ENCODE measurements around the gene POGLUT3. TPM values are rescaled to one million over a fixed set of nuclear protein-coding genes. Genes with fewer than 3 reads are reported as not detected.

POGLUT3 gene
- total RNA-seq, 1 experiment from 2014 or later, result 15.3 TPM

DNA sequence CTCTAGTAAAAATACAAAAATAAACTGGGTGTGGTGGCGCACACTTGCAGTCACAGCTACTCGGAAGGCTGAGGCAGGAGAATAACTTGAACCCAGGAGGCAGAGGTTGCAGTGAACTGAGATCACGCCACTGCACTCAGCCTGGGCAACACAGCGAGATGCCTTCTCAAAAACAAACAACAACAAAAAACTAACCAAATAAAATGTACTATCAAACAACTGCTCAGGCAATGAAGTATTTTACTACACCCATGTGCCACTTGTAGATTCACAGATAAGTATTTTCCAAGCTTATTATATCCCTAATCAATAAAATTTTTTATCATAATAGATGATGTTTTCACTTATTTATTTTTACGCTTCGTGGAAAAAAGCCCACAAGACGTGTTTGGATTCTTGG, 31.8 kb downstream of the POGLUT3 start:
- ChIA-PET POLR2A (interaction anchor here (0.6 to 1.0 kb wide), 2 partner anchors 199 to 349 kb away, joined by 3 read pairs; partner anchors contain the start of gene DDX10), CTCF (no interaction called here)
- ATAC-seq (no peak), DNase-seq (ENCODE audit: low spot score) (no peak)
- H3K4me3 Mint-ChIP-seq, result peak overlapping the region; percentile 95
- H3K4me1 Mint-ChIP-seq, result no peaks in the 10 kb centered on the region
- no peaks in the 10 kb centered on the region for H3K36me3 Mint-ChIP-seq
- no peaks in the 10 kb centered on the region for H3K9me3 Mint-ChIP-seq
- H3K27ac Mint-ChIP-seq, result peak overlapping the region; percentile 99
- TF ChIP-seq HMGA2 (CRISPR knock-in tag; IDR thresholded peaks at IDR 0.05) (no peak), OVOL2 (CRISPR knock-in tag; IDR thresholded peaks at IDR 0.05; ENCODE audit: borderline replicate concordance) (no peak), MYBL2 (CRISPR knock-in tag; IDR thresholded peaks at IDR 0.05) (no peak), GTF2I (CRISPR knock-in tag; conservative IDR thresholded peaks at IDR 0.05) (no peak), CREM (CRISPR knock-in tag; IDR thresholded peaks at IDR 0.05) (no peak), SMAD3 (CRISPR knock-in tag; IDR thresholded peaks at IDR 0.05; ENCODE audit: borderline replicate concordance) (no peak)
- TF ChIP-seq, protein P1, sequence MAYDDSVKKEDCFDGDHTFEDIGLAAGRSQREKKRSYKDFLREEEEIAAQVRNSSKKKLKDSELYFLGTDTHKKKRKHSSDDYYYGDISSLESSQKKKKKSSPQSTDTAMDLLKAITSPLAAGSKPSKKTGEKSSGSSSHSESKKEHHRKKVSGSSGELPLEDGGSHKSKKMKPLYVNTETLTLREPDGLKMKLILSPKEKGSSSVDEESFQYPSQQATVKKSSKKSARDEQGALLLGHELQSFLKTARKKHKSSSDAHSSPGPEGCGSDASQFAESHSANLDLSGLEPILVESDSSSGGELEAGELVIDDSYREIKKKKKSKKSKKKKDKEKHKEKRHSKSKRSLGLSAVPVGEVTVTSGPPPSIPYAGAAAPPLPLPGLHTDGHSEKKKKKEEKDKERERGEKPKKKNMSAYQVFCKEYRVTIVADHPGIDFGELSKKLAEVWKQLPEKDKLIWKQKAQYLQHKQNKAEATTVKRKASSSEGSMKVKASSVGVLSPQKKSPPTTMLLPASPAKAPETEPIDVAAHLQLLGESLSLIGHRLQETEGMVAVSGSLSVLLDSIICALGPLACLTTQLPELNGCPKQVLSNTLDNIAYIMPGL (CRISPR knock-in tag; IDR thresholded peaks at IDR 0.05), result no peak
- TF ChIP-seq, protein P2, sequence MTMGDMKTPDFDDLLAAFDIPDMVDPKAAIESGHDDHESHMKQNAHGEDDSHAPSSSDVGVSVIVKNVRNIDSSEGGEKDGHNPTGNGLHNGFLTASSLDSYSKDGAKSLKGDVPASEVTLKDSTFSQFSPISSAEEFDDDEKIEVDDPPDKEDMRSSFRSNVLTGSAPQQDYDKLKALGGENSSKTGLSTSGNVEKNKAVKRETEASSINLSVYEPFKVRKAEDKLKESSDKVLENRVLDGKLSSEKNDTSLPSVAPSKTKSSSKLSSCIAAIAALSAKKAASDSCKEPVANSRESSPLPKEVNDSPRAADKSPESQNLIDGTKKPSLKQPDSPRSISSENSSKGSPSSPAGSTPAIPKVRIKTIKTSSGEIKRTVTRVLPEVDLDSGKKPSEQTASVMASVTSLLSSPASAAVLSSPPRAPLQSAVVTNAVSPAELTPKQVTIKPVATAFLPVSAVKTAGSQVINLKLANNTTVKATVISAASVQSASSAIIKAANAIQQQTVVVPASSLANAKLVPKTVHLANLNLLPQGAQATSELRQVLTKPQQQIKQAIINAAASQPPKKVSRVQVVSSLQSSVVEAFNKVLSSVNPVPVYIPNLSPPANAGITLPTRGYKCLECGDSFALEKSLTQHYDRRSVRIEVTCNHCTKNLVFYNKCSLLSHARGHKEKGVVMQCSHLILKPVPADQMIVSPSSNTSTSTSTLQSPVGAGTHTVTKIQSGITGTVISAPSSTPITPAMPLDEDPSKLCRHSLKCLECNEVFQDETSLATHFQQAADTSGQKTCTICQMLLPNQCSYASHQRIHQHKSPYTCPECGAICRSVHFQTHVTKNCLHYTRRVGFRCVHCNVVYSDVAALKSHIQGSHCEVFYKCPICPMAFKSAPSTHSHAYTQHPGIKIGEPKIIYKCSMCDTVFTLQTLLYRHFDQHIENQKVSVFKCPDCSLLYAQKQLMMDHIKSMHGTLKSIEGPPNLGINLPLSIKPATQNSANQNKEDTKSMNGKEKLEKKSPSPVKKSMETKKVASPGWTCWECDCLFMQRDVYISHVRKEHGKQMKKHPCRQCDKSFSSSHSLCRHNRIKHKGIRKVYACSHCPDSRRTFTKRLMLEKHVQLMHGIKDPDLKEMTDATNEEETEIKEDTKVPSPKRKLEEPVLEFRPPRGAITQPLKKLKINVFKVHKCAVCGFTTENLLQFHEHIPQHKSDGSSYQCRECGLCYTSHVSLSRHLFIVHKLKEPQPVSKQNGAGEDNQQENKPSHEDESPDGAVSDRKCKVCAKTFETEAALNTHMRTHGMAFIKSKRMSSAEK (CRISPR knock-in tag; IDR thresholded peaks at IDR 0.05; ENCODE audit: borderline replicate concordance), result no peak
- TF ChIP-seq, protein P3, sequence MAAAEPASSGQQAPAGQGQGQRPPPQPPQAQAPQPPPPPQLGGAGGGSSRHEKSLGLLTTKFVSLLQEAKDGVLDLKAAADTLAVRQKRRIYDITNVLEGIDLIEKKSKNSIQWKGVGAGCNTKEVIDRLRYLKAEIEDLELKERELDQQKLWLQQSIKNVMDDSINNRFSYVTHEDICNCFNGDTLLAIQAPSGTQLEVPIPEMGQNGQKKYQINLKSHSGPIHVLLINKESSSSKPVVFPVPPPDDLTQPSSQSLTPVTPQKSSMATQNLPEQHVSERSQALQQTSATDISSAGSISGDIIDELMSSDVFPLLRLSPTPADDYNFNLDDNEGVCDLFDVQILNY (CRISPR knock-in tag; IDR thresholded peaks at IDR 0.05), result no peak
- no peaks in the 10 kb centered on the region for H3K27me3 Mint-ChIP-seq (ENCODE audit: low read depth)

DNA sequence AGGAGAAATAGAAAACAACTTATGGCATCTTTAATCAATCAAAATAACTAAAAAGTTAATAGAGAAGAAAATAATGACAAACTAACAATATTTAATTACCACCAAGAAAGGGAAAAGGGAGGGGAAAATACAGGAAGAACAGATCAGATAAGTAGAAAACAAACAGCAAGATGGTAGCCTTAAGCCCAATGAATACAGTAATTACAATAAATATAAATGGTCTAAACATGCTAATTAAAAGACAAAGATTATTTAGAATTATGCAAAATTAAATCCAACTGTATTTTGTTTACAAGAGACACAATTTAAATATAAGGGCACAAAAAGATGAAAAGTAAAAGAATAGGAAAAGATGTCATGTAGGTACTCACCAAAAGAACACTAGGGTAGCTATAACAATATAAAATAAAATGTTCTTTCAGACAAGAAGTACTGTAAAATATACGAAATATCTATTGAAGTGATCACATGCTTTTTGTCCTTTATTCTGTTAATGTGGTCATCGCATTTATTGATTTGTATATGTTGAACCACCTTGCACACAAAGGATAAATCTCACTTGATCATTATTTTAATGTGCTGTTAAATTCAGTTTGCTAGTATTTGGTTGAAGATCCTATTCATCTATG, 44.9 kb downstream of the POGLUT3 start:
- Mint-ChIP-seq H3K4me1 (no peaks in the 10 kb centered on the region), H3K4me3 (no peak overlapping the region), H3K36me3 (peaks cover 21% of the 10 kb centered on the region), H3K27ac (no peak overlapping the region), H3K27me3 (ENCODE audit: low read depth) (no peaks in the 10 kb centered on the region), H3K9me3 (peaks cover 46% of the 10 kb centered on the region)
- POLR2A ChIA-PET, result no interaction called here
- CTCF ChIA-PET, result no interaction called here
- ATAC-seq (no peak), DNase-seq (ENCODE audit: low spot score) (no peak)
- TF ChIP-seq, protein P4, sequence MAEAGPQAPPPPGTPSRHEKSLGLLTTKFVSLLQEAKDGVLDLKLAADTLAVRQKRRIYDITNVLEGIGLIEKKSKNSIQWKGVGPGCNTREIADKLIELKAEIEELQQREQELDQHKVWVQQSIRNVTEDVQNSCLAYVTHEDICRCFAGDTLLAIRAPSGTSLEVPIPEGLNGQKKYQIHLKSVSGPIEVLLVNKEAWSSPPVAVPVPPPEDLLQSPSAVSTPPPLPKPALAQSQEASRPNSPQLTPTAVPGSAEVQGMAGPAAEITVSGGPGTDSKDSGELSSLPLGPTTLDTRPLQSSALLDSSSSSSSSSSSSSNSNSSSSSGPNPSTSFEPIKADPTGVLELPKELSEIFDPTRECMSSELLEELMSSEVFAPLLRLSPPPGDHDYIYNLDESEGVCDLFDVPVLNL (CRISPR knock-in tag; IDR thresholded peaks at IDR 0.05; ENCODE audit: borderline replicate concordance, low read depth), result no peak

Other genes starting within 250 kb of the POGLUT3 start
- 0.83 to 1.1 TPM (median 0.85 TPM) in 3 replicates for gene C11orf65, start 30.9 kb downstream of the POGLUT3 start, total RNA-seq (2021)
- 8.1 to 11.2 TPM (median 9.2 TPM) in 3 replicates for gene EXPH5, start 95.4 kb upstream of the POGLUT3 start, total RNA-seq (2021)
- gene DDX10, start 166.7 kb upstream of the POGLUT3 start, total RNA-seq (2021), result 48.7 to 56.8 TPM (median 48.9 TPM) in 3 replicates